Right forelimb (tissue), 1 donor: ENCODE measurements around the gene CCDC177.

Experiments
- DNase-seq: peaks from one replicate; pipeline ENCODE4 v3.0.0-alpha.2; 2018

Gene CCDC177

GRCh38 chr14:69560826-69561225 lies 13.8 kb downstream of the CCDC177 start:
- DNase-seq: no peak

DNA sequence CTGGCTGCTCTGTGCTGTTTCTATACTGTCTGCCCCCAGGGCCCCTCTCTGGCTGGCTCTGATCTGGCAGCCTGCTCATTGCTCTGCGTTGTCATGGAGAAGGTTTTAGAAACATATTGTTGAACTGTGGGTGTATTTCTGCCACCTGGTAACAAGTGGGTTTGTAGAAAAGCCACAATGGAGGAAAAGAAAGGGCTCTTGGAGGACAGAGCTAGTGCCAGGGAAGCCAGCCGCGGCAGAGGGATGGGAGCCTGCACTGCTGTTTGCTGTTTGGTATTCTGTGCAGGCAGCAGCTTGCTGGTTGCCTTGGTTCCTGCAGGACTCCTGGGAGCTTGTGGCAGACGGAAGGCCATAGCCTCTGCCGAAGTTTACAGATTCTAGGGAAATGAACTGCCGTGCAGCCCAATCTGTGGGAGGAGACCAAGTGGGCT lies 15.1 kb downstream of the CCDC177 start:
- no peak for DNase-seq

GRCh38 chr14:69558774-69559173 lies 15.9 kb downstream of the CCDC177 start:
- no peak for DNase-seq

DNA sequence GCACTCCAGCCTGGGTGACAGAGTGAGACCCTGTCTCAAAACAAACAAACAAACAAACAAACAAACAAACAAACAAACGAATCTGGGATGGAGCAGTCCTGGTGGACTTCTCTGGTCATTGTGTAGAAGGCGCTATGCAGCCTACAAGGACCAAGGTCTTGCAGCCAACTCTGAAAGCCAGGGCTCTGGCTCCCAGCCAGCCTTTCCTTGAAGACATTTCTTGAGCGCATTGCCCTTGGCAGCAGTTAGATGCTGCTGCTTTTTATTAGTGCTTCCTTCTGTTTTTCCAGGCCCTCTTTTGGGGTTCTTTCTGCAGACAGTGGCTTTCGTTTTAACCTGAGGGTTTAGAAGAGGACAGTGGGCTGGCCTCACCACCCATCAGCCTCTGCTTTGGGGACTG lies 20.2 kb downstream of the CCDC177 start:
- DNase-seq: no peak

- DNase-seq: no peak
These were observed 21.4 kb downstream of the CCDC177 start for GRCh38 chr14:69553252-69553651.

DNA sequence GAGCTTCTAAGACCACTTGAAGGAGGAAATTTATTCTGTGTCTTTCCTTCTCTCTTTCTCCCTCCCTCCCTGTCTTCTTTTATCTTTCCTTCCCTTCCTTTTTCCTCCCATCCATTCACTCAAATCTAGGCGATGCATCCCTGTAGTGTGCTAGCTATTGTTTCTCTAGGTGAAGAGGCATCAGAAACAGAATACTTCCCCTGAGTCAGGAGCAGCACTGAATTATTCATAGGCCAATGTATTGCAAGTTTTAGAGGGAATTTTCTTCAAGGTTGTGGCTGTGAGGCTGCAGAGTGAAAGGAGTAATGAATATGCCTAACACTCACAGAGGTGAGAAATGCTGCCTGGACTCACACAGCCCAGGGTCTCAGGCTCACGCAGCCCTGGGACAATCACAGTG lies 23.2 kb downstream of the CCDC177 start:
- no peak for DNase-seq

GRCh38 chr14:69548566-69548965 lies 26.1 kb downstream of the CCDC177 start:
- no peak for DNase-seq

DNA sequence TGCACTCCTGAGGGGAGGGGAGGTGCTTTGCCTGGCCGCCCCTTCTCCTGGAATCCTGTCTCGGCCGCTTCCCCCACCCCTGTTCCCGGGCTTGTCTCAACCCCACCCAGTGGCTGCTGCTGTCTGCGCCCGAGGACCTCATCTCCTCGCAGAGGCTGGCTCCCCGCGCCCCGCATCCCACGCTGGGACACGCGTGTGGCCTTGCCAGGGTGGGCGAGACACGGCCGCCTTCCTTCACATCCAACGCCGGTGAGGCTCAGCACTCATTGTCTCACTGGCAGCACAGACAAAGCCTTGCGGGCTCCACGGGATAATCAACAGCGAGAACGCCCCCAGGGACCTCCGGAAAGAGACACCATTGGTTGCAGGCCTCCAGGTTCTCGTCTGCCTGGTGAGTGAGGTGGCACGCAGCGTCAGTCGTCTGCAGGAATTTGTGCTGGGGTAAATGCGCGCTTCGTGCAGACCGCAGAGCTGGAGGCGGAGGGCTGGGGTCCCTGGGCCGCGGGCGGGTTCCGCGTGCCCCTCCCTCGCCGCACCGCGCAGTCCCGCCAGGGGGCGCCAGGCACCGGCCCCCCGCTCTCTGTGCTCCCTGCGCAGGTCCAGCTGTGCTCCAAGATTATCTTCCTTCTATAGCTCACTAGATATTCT lies 26.8 kb downstream of the CCDC177 start:
- DNase-seq: peak; percentile 66

- no peak for DNase-seq
These were observed 31.1 kb downstream of the CCDC177 start for GRCh38 chr14:69543341-69544115.

DNA sequence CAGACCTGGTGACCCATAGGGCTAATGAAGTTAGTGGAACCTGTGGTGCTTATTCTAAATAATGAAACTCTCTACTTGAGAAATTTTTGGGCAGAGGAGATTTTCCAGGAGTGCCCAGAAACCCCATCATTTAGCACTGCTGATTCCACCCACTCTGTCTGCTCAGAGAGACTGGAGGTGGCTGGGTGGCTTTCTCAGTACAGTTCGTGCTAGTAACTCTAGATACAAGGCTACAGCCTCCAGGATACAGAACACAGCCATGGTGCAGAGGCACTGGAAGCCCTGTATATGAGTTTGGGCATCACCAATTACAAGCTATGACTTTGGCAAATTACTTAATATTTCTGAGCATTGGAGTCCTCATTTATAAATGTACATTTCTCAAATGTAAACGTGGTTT lies 32.4 kb downstream of the CCDC177 start:
- no peak for DNase-seq

DNA sequence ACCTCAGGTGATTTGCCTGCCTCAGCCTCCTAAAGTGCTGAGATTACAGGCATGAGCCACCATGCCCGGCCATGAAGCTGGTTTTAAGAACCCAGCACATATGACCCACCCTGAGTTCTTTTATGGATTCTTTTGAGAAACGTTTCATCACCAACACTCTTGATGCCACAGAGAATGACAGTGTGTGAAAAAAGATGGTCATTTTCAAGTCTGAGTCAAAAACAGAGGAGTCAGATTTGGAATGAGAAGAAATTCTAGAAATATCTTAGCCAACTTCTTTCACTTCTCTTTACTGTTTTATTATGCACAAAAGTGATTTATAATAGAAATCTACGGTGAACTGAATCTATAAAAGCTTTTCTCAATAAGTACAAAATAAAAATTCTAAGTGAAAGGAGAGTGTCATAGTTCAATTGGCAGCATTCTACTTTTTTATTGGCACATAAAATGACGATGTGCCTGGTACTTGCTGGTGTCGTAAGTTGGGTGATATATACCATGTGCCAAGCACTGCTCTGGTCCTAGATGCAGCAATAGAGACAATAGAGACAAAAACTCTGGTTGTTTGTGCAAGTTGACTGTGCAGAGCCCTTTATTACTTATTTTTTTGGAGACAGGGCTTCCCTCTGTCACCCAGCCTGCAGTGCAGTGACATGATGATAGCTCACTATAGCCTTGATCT lies 33.9 kb downstream of the CCDC177 start:
- no peak for DNase-seq

DNA sequence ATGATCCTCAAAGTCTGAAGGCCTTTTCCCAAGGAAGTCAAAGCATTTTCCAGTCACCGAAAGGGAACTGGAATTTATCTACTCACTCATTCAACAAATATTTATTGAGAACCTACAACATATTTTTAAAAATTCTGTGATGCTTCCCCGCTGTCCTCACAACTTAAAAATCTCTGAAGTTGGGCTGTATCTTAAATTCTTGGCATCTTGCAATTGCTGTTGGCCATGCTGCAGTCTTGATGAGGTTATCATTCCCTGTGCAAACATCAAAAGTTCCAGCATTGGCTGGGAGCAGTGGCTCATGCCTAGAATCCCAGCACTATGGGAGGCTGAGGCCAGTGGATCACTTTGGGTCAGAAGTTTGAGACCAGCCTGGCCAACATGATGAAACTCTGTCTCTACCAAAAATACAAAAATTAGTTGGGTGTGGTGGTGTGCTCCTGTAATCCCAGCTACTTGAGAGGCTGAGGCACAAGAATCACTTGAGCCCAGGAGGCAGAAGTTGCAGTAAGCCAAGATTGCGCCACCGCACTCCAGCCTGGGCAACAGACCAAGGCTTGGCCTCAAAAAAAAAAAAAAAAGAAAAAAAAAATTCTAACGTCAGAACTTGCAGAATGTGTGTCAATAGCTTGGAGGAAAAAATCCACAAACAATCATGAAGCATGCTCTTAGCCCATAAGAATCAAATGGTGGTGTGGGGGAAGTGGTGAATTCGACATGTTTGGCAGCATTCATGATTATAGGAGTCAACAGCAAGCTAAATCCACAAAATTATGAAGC lies 34.9 kb downstream of the CCDC177 start:
- DNase-seq: no peak

DNA sequence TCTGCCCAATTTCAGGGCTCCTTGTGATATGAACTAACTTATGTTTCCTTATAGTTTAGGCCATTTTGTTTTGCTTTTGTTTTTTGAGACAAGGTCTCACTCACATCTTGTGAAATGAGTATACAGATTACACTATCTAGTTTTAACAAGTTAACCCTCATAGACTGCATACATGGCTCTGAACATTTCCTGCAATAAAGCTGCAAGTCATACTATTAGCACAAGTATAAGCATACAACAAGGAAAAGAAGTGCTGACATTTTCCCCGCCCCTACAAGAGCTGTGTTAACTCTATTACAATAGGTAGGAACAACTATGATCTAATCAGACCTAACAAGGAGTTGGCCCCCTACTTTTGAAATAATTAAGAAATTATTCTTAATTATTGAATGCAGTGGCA lies 35.9 kb downstream of the CCDC177 start:
- no peak for DNase-seq

- DNase-seq: no peak
These were observed 36.8 kb downstream of the CCDC177 start for GRCh38 chr14:69537900-69538299.

GRCh38 chr14:69536971-69537370 lies 37.7 kb downstream of the CCDC177 start:
- DNase-seq: no peak

DNA sequence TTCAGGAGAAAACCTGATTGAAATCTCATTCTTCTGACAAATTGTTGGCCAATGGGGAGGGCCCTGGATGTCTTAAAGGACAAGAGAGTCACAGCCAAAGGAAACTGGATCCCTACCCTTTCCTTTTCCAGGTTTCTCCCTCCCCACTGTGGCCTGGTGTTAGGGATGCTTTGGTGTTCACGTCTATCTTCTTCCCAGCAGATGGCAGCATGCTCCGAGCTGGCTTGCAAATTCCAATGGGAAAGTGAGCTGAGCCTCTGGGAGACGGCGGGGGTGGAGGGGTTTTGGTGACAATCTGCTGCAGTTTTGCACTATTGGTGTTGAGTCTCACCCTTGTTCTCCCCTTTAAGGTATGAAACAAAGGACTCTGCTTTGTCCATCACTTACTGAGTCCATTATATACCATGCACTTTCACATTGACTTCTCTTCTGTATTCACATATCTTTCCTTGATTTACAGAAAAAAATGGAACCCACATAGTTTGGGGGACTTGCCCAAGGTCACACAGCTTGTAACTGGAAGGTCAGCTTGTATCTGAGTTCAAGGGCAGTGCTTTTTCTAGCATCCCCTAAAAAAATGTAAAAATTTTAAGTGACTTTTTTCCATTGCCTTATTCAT lies 39.3 kb downstream of the CCDC177 start:
- peak; percentile 55 for DNase-seq

DNA sequence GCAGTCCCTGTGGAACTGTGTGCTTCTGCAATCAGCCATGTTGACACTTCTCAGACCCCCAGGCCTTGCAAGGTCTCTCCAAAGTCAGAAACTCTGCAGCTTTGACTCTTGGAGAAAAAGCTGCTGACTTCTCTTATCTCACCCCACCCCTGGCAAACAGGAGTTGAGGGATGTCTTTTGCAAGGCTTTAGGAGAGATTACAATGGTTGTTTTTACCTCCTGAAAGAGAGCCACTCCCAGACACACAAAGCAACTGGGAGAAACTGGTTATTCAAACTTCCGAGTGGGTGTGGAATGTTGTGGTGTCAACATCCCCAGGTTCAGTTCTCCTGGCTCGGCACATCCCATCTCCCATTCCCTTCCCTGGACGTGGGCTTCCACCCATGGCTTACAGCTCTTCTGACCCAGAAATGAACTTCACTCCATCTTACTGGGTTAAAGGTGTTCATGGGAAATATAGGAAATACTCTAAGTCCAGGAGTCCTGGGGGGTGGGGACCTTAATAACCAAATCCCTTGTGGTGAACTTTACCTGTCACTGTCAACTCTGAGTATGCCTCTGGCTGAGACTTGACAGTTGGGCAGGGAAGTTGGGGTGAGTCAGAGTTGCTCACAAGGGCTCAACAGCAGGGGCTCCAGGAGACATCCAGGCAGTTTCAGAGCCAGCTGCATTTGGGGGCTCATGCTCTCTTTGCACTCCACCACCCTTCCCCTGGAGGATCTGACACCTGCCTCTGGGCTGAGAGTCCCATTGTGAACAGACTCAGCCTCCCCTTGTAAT lies 41.9 kb downstream of the CCDC177 start:
- no peak for DNase-seq

DNA sequence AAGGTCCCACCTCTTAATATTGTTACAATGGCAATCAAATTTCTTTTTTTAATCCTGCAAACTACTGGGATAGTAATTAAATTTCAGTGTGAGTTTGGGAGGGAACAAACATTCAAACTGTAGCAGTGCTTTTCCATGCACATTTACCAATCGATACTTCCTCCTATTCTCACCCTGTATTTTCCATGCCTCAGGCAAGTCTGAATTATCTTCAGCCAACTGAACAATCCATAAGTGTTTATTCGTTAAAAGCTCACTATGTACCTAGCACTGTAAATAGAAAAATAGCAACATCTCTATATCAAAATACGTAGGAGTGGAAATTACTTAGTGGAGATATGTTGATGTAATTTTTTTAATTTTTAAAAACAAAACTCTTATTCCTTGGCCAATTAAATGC lies 43.5 kb downstream of the CCDC177 start:
- no peak for DNase-seq

DNA sequence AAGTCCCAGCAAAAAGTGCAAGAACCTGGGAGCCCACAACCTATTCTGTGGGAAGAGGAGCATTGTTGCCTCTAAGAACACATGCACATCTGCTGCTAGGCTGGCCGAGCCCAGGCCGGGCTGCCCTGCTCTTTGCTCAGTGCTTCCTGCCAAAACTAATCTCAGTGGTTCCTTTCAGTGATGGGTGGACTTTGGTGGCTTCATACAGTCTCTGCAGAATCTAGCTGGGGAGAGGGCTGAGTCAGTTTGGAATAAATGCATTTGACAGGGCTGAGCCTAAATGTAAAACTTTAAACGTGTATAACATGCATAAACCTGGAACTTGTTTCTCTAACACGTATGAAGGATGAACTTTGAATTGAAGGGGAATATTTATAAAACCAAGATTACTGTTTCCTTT lies 44.6 kb downstream of the CCDC177 start:
- no peak for DNase-seq

DNA sequence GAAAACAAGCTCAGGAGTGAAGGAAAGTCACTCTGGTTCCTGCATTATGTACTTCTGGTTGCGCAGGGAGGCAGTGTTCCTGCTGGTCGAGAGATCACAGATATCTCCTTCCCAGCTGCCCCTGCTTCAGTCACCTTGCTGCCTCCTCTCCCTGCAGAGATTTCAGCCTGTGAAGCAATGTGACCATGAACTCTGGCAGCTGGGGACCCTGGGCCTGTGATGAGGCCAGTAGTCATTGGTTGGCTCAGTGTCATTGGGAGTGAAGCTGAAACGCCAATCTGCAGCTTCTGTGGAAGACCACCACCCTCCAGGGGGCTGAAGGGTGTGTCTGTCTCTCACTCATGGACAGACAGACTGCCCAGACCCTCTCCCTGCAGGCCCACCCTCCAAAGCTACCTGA lies 45.1 kb downstream of the CCDC177 start:
- DNase-seq: no peak

- no peak for DNase-seq
These were observed 45.7 kb downstream of the CCDC177 start for GRCh38 chr14:69528930-69529329.

GRCh38 chr14:69528143-69528542 lies 46.5 kb downstream of the CCDC177 start:
- DNase-seq: no peak
